ENCODE data around the gene STARD10.

DNA sequence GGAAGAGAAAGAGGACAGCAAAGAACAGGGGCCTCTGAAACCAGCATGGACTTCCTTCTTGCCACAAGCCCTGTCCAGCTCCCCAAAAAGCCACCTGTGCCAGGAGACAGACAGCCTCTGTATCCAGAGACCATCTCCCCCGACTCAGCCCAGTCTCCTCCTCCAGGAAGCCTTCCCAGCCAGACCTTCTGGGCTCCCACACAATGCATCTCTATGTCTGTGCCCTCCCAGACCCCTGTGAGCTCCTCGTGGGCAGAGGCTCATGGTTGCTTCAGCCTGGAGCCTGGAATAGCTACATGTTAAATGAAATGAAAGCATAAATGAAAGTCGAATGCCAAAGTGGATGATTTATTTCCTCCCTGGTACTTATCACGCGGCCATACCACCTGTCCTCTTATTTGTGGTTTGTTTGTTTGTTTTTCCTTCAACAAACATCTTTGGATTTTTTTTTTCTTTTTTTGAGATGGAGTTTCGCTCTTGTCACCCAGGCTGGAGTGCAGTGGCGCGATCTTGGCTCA is 34.3 kb downstream of the STARD10 start:
- TF ChIP-seq, protein P1, sequence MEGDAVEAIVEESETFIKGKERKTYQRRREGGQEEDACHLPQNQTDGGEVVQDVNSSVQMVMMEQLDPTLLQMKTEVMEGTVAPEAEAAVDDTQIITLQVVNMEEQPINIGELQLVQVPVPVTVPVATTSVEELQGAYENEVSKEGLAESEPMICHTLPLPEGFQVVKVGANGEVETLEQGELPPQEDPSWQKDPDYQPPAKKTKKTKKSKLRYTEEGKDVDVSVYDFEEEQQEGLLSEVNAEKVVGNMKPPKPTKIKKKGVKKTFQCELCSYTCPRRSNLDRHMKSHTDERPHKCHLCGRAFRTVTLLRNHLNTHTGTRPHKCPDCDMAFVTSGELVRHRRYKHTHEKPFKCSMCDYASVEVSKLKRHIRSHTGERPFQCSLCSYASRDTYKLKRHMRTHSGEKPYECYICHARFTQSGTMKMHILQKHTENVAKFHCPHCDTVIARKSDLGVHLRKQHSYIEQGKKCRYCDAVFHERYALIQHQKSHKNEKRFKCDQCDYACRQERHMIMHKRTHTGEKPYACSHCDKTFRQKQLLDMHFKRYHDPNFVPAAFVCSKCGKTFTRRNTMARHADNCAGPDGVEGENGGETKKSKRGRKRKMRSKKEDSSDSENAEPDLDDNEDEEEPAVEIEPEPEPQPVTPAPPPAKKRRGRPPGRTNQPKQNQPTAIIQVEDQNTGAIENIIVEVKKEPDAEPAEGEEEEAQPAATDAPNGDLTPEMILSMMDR (IDR thresholded peaks at IDR 0.05) = no peak
- TF ChIP-seq POLR2A (IDR thresholded peaks at IDR 0.05) = no peak
